ENCODE results near the gene LIG4. TPM values are rescaled to one million over a fixed set of nuclear protein-coding genes. Genes with fewer than 3 reads are reported as not detected.
"Not testable (repeated sequence)": the region's sequence is repeated elsewhere in the genome, so short reads cannot be mapped to it uniquely, and the experiment has no call there.

Gene LIG4
- total RNA-seq, 3 donors from 2014 or later = 10.1 to 11.1 (median 10.1) TPM

DNA sequence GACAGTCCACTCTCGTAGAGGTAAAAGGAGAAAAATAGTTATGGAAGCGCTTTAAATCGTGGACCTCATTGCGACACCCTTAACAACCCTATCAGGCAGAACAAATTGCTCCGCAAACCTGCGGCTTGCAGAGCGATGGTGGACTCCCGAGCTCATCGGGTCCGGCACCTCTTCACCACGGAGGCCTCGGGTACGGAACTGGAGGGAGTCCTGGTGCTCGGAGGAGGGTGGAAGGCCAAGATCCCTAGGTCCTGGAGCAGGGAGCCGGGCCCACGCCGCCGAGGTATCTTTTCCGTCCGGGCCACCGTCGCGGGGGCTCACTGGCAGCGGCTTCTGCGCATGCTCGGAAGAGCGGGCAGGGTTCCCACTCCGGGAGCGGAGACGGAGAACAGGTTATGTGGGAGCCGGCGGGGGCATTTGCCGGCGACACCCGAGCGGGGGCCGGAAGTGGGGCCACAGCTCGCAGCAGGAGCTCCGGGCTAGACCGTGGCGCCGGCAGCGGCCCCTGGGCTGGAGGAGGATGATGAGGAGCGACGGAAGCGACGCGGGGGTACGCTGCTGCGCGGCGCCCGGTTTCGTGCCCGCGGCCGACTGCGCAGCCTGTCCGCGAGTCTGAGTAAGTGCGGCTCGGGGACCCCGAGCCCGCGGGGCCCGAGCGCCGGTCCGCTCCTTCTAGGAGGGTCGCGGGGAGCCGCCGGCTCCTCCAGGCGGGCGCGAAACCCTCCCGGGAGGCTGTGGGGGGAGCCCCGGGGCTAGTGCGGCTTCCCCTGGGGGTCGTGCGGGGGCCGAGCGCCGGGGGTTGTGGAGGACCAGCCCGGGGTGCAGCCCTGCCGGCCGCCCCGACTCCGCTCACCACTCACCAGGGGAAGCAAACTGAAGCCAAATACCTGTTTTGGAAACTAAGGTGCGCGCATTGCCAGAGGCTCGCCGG lies 3.0 kb upstream of the LIG4 start, which contains the start of gene ABHD13:
TSS of gene ABHD13 (plus strand) at position 349 of the 931 bp plus-strand sequence. CDS start 10,827 bp downstream, outside the sequence.
- no peaks in the 10 kb centered on the region for H3K27me3 ChIP-seq
- peaks cover 0 to 4% of the 10 kb centered on the region in 2 donors for H3K4me1 ChIP-seq
- H3K36me3 ChIP-seq = no peaks in the 10 kb centered on the region
- TF ChIP-seq POLR2AphosphoS5 (IDR thresholded peaks at IDR 0.05) (peak; percentile 77 to 88 (median 85)), POLR2A (IDR thresholded peaks at IDR 0.05) (no peak)
- intact Hi-C loops (cut with DNase I; ENCODE audit: low total_unique reads) = no loop called here
- no peaks in the 10 kb centered on the region for H3K9me3 ChIP-seq
- DNase-seq (ENCODE audit: low spot score in 2 of 2) = peak; percentile 77 to 86
- H3K27ac ChIP-seq = peak within 1 kb of the TSS; percentile 90 to 94
- H3K4me3 ChIP-seq = peak within 1 kb of the TSS; percentile 94 to 99 (median 98)

- intact Hi-C loops (cut with DNase I; ENCODE audit: low total_unique reads); DNase-seq (ENCODE audit: low spot score in 2 of 2): not testable (repeated sequence)
Observed at GRCh38 chr13:108217307-108218043, 2.1 kb upstream of the LIG4 start.

GRCh38 chr13:108214441-108215271 lies 680 bp downstream of the LIG4 start:
- peaks cover 0 to 4% of the 10 kb centered on the region in 2 donors for H3K4me1 ChIP-seq
- peak overlapping the region; percentile 38 to 68 (median 56) for H3K4me3 ChIP-seq
- DNase-seq (ENCODE audit: low spot score in 2 of 2) = no peak
- no peaks in the 10 kb centered on the region for H3K27me3 ChIP-seq
- H3K36me3 ChIP-seq = no peaks in the 10 kb centered on the region
- TF ChIP-seq CTCF (IDR thresholded peaks at IDR 0.05) = no peak
- no peak for TF ChIP-seq POLR2A (IDR thresholded peaks at IDR 0.05)
- no peak for TF ChIP-seq POLR2AphosphoS5 (IDR thresholded peaks at IDR 0.05)
- peak overlapping the region in 1 of 2 donors; percentile 8 for H3K27ac ChIP-seq
- no peaks in the 10 kb centered on the region for H3K9me3 ChIP-seq
- intact Hi-C loops (cut with DNase I; ENCODE audit: low total_unique reads) = no loop called here

More at GRCh38 chr13:108217307-108218043, 2.1 kb upstream of the LIG4 start:
- H3K4me1 ChIP-seq, H3K36me3 ChIP-seq, H3K27me3 ChIP-seq, H3K9me3 ChIP-seq: not testable (repeated sequence)
- Histone ChIP-seq H3K27ac (peak overlapping the region; percentile 90 to 94), H3K4me3 (peak overlapping the region; percentile 94 to 99 (median 98))

GRCh38 chr13:108213946-108214345 lies 1.4 kb downstream of the LIG4 start:
- Histone ChIP-seq H3K4me1 (no peaks in the 10 kb centered on the region), H3K27ac (no peak overlapping the region), H3K36me3 (no peaks in the 10 kb centered on the region), H3K9me3 (no peaks in the 10 kb centered on the region), H3K4me3 (peak overlapping the region in 2 of 3 donors; percentile 56 to 68), H3K27me3 (no peaks in the 10 kb centered on the region)
- no peak for TF ChIP-seq CTCF (IDR thresholded peaks at IDR 0.05)
- TF ChIP-seq POLR2A (IDR thresholded peaks at IDR 0.05) = no peak
- no peak for TF ChIP-seq POLR2AphosphoS5 (IDR thresholded peaks at IDR 0.05)
- no peak for DNase-seq (ENCODE audit: low spot score in 2 of 2)
- intact Hi-C loops (cut with DNase I; ENCODE audit: low total_unique reads) = no loop called here

DNA sequence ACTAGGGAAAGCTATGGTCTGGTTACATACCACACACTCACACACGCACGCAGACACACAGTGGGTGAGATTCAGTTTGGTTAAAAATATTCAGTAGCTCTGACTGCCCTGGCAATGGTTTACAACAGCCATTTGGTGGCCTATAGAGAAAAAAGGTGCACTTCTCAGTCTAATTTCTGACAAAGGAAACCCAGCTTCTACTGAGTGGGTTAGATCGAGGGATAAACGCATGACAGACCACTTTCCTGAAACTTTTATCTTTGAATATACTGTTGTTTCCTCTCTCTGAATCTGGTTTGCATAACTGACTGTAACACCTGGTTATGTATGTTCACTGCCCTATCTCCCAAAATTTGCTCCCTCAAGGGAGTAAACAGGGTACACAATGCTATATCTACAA lies 2.5 kb downstream of the LIG4 start:
- Histone ChIP-seq H3K9me3 (no peaks in the 10 kb centered on the region), H3K36me3 (no peaks in the 10 kb centered on the region), H3K27ac (no peak overlapping the region), H3K27me3 (no peaks in the 10 kb centered on the region), H3K4me3 (no peak overlapping the region), H3K4me1 (no peaks in the 10 kb centered on the region)
- TF ChIP-seq CTCF (IDR thresholded peaks at IDR 0.05) (no peak), POLR2A (IDR thresholded peaks at IDR 0.05) (no peak), POLR2AphosphoS5 (IDR thresholded peaks at IDR 0.05) (no peak)
- no peak for DNase-seq (ENCODE audit: low spot score in 2 of 2)
- intact Hi-C loops (cut with DNase I; ENCODE audit: low total_unique reads) = no loop called here

All from breast epithelium (tissue), 4 donors.